Ishikawa (cell line): ENCODE measurements around the gene CCDC154.

Experiments used
- CREB1 ChIP-seq: IDR thresholded peaks from 2 replicates; pipeline ENCODE4 v1.6.1; 2012; ENCODE audit warnings: low read depth
- EP300 ChIP-seq: IDR thresholded peaks from 2 replicates; pipeline ENCODE4 v1.6.1; 2012; ENCODE audit warnings: borderline replicate concordance
- RAD21 ChIP-seq: IDR thresholded peaks from 2 replicates; pipeline ENCODE4 v1.6.1; 2012; ENCODE audit warnings: low read depth
- YY1 ChIP-seq: IDR thresholded peaks from 2 replicates; pipeline ENCODE4 v1.6.1; 2012; ENCODE audit warnings: low read depth
- TF ChIP-seq, protein P1 (sequence below): IDR thresholded peaks from 2 replicates; pipeline ENCODE4 v1.6.1; 2012
- TF ChIP-seq, protein P2 (sequence below): IDR thresholded peaks from 2 replicates; pipeline ENCODE4 v1.6.1; 2012; ENCODE audit warnings: low read depth, mild to moderate bottlenecking

DNA sequence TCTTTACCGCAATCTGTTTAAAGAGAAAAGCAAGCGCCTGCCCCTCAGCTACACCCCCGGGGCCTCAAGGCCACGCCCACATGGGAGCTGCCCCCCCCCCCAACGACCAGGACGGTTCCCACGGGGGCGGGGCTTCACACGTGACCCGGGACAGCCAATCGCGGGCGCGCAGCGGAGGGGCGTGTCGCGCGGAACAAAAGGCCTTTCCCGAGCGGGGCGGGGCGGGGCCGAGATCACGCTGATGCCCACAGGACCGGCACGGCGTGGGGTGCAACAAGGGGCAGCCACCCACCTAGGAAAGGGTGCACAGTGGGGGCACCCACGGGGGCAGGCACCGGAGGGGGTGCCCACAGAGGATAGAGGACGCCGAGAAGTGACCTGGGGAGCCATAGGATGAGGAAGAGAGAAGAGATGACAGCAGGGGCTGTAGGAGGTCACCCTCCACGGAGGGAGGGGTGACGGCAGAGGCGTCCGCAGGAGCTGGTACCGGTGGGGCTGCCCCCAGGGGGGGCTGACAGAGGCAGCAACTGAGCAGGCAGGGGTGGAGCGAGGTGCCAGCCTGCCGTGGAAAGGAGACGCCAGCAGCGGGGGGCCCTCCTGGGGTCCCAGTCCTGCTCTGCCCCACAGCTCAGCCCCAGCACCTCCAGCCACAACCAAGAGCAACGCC, 36.1 kb downstream of the CCDC154 start:
- no peak for TF ChIP-seq CREB1
- no peak for TF ChIP-seq EP300
- TF ChIP-seq, protein P1, sequence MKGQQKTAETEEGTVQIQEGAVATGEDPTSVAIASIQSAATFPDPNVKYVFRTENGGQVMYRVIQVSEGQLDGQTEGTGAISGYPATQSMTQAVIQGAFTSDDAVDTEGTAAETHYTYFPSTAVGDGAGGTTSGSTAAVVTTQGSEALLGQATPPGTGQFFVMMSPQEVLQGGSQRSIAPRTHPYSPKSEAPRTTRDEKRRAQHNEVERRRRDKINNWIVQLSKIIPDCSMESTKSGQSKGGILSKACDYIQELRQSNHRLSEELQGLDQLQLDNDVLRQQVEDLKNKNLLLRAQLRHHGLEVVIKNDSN: peak; percentile 98
- no peak for TF ChIP-seq RAD21
- TF ChIP-seq, protein P2, sequence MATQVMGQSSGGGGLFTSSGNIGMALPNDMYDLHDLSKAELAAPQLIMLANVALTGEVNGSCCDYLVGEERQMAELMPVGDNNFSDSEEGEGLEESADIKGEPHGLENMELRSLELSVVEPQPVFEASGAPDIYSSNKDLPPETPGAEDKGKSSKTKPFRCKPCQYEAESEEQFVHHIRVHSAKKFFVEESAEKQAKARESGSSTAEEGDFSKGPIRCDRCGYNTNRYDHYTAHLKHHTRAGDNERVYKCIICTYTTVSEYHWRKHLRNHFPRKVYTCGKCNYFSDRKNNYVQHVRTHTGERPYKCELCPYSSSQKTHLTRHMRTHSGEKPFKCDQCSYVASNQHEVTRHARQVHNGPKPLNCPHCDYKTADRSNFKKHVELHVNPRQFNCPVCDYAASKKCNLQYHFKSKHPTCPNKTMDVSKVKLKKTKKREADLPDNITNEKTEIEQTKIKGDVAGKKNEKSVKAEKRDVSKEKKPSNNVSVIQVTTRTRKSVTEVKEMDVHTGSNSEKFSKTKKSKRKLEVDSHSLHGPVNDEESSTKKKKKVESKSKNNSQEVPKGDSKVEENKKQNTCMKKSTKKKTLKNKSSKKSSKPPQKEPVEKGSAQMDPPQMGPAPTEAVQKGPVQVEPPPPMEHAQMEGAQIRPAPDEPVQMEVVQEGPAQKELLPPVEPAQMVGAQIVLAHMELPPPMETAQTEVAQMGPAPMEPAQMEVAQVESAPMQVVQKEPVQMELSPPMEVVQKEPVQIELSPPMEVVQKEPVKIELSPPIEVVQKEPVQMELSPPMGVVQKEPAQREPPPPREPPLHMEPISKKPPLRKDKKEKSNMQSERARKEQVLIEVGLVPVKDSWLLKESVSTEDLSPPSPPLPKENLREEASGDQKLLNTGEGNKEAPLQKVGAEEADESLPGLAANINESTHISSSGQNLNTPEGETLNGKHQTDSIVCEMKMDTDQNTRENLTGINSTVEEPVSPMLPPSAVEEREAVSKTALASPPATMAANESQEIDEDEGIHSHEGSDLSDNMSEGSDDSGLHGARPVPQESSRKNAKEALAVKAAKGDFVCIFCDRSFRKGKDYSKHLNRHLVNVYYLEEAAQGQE: no peak
- no peak for TF ChIP-seq YY1
